GM18870 (cell line): Measurements from ENCODE around the gene SSB.
"Not testable (repeated sequence)": the region's sequence is repeated elsewhere in the genome, so short reads cannot be mapped to it uniquely, and the experiment has no call there.

ENCODE experiments used
- ATAC-seq: cut with Tn5 transposase; IDR thresholded peaks from one replicate; pipeline ENCODE4 v1.9.1; 2021; ENCODE audit warnings: moderate library complexity; ENCODE audit not compliant: unreplicated experiment

Gene SSB

GRCh38 chr2:169828141-169828811 is 29.6 kb downstream of the SSB start:
- ATAC-seq: no peak

- ATAC-seq: no peak
These were observed 35.7 kb downstream of the SSB start for GRCh38 chr2:169834401-169834800.

- ATAC-seq: no peak
These were observed 40.2 kb downstream of the SSB start for GRCh38 chr2:169838743-169839489.

GRCh38 chr2:169839954-169840746 is 41.5 kb downstream of the SSB start:
- no peak for ATAC-seq

- ATAC-seq: no peak
These were observed 42.1 kb downstream of the SSB start for GRCh38 chr2:169840747-169841142.

GRCh38 chr2:169841625-169842024 is 43.0 kb downstream of the SSB start:
- not testable (repeated sequence) for ATAC-seq

GRCh38 chr2:169845016-169845415 is 46.3 kb downstream of the SSB start:
- ATAC-seq: no peak

- ATAC-seq: not testable (repeated sequence)
These were observed 50.5 kb downstream of the SSB start for GRCh38 chr2:169848959-169849693.

- ATAC-seq: no peak
These were observed 51.0 kb downstream of the SSB start for GRCh38 chr2:169849710-169850109.

- no peak for ATAC-seq
These were observed 54.5 kb downstream of the SSB start for GRCh38 chr2:169853041-169853668.

GRCh38 chr2:169855281-169856258 is 56.9 kb downstream of the SSB start:
- not testable (repeated sequence) for ATAC-seq

GRCh38 chr2:169859423-169859822 is 60.8 kb downstream of the SSB start:
- no peak for ATAC-seq

GRCh38 chr2:169860149-169860548 is 61.5 kb downstream of the SSB start:
- ATAC-seq: no peak
